Panc1 (cell line): ENCODE measurements around the gene RASGRP2. TPM values are rescaled to one million over a fixed set of nuclear protein-coding genes. Genes with fewer than 3 reads are reported as not detected.
A peak's percentile ranks its signal among the peaks of the same experiment; 100 is the strongest.

Source experiments
- ATAC-seq: fragments of 200-7000 bp; cut with Tn5 transposase; 2 replicates; pipeline ENCODE4 v1.9.1; 2020; ENCODE audit warnings: mild to moderate bottlenecking, moderate library complexity
- BruUV-seq: library from RNA; stranded (reverse); fragments of 400-500 nt; replicated peaks from 2 replicates; lab custom pipeline; 2021; lab: Mats Ljungman, UMichigan
- CTCF ChIA-PET: fragments of 300-600 bp; sonication (Branson Sonifier 250); formaldehyde crosslinking; loops from one replicate; lab custom pipeline; 2022; ENCODE audit warnings: antibody characterized with exemption; lab: Charles Lee
- POLR2A ChIA-PET: fragments of 300-600 bp; sonication (Branson Sonifier 250); formaldehyde crosslinking; loops from one replicate; lab custom pipeline; 2022; ENCODE audit warnings: antibody characterized with exemption; lab: Charles Lee
- DNase-seq: peaks from one replicate; pipeline ENCODE4 v3.0.0-alpha.2; 2010; ENCODE audit warnings: low read depth, low spot score
- H3K27ac ChIP-seq: 2 replicates; pipeline ENCODE4 v1.5.1; 2011; ENCODE audit warnings: mild to moderate bottlenecking, low read length, inconsistent platforms
- H3K27me3 ChIP-seq: fragments of 200-500 bp; sonication (Bioruptor generic); 2 replicates; pipeline ENCODE4 v1.6.0; 2014; ENCODE audit warnings: low read length, inconsistent platforms; ENCODE audit not compliant: control insufficient read depth, insufficient read depth
- H3K36me3 ChIP-seq: fragments of 200-500 bp; sonication (Bioruptor generic); 2 replicates; pipeline ENCODE4 v1.5.1; 2014; ENCODE audit warnings: inconsistent platforms, mild to moderate bottlenecking, low read length, moderate library complexity; ENCODE audit not compliant: control insufficient read depth, insufficient read depth
- H3K4me1 ChIP-seq: 2 replicates; pipeline ENCODE4 v1.5.1; 2011; ENCODE audit warnings: inconsistent platforms, mild to moderate bottlenecking, low read length, moderate library complexity; ENCODE audit not compliant: control insufficient read depth, insufficient read depth
- H3K4me3 ChIP-seq, 2 experiments: 2 replicates each; pipeline ENCODE4 v1.5.1; 2011 to 2012; ENCODE audit warnings: low read depth in 2 of 2, low read length in 2 of 2, mild to moderate bottlenecking in 2 of 2, inconsistent platforms in 1 of 2, moderate library complexity in 1 of 2
- H3K9me3 ChIP-seq: fragments of 200-500 bp; sonication (Bioruptor generic); 2 replicates; pipeline ENCODE4 v1.5.1; 2014; ENCODE audit warnings: low read depth, mild to moderate bottlenecking, inconsistent platforms, low read length, moderate library complexity; ENCODE audit not compliant: control insufficient read depth, insufficient read depth
- CTCF ChIP-seq: fragments of 450-650 bp; IDR thresholded peaks from 2 replicates; pipeline ENCODE4 v1.5.1; 2017; ENCODE audit warnings: mild to moderate bottlenecking
- POLR2AphosphoS5 ChIP-seq: IDR thresholded peaks from 2 replicates; pipeline ENCODE4 v1.6.1; 2012; ENCODE audit warnings: mild to moderate bottlenecking, low read depth, low read length, moderate library complexity
- REST ChIP-seq, 2 experiments: IDR thresholded peaks; 2 replicates each; pipeline ENCODE4 v1.6.1; 2011 to 2012; ENCODE audit warnings: low read depth in 2 of 2, control low read depth in 1 of 2, low read length in 1 of 2, mild to moderate bottlenecking in 1 of 2, moderate library complexity in 1 of 2; ENCODE audit not compliant: insufficient read depth in 1 of 2
- SIN3A ChIP-seq: IDR thresholded peaks from 2 replicates; pipeline ENCODE4 v1.6.1; 2012; ENCODE audit warnings: low read depth, mild to moderate bottlenecking, low read length, moderate library complexity, borderline replicate concordance; ENCODE audit not compliant: insufficient read depth
- TCF7L2 ChIP-seq: IDR thresholded peaks from 2 replicates; pipeline ENCODE4 v1.6.1; 2011; ENCODE audit warnings: mild to moderate bottlenecking, low read depth, low read length, inconsistent platforms
- in situ Hi-C: cut with HindIII; loops from 2 replicates; pipeline ENCODE4 v1.10.0; 2016; ENCODE audit warnings: low sequenced_read_pairs, low pct_unique_long_range_greater_than_20kb
- intact Hi-C: fragments of 100-400 bp; cut with micrococcal nuclease; formaldehyde crosslinking; loops from one replicate; pipeline ENCODE4 v1.10.0; 2022; ENCODE audit not compliant: unreplicated experiment
- total RNA-seq: library from RNA; stranded (reverse); gene quantifications from one replicate; pipeline ENCODE4 v1.2.1, GENCODE V29; 2021; ENCODE audit not compliant: unreplicated experiment

Gene RASGRP2
- total RNA-seq, 1 experiment from 2014 or later, result 3.7 TPM

- no peak for TF ChIP-seq POLR2AphosphoS5
- TF ChIP-seq SIN3A, result no peak
- TF ChIP-seq REST (IDR thresholded peaks at IDR 0.05; ENCODE audit: insufficient read depth in 1 of 2, low read depth in 2 of 2, low read length in 1 of 2), result no peak
- no peak for TF ChIP-seq TCF7L2
- TF ChIP-seq CTCF, result no peak
- peaks cover 5% of the 10 kb centered on the region; the same call in 1 of the 2 replicates for H3K27me3 ChIP-seq
- H3K9me3 ChIP-seq, result no peaks in the 10 kb centered on the region
- no peak for DNase-seq
- BruUV-seq, result no TSS peak
- ChIA-PET POLR2A (no interaction called here), CTCF (interaction anchor here (0.5 to 0.7 kb wide), 2 partner anchors 43 to 133 kb away, joined by 3 read pairs; no protein-coding TSS in a partner anchor)
- no peaks in the 10 kb centered on the region for H3K4me1 ChIP-seq
- no peak for ATAC-seq
- no peak overlapping the region for H3K27ac ChIP-seq
- no peaks in the 10 kb centered on the region for H3K36me3 ChIP-seq
- no peak overlapping the region for H3K4me3 ChIP-seq
- in situ Hi-C loops (no loop called here), intact Hi-C loops (no loop called here)
These were observed 53.7 kb downstream of the RASGRP2 start for GRCh38 chr11:64690235-64690634.

- in situ Hi-C loops, result no loop called here
- POLR2A ChIA-PET, result interaction anchor here (0.6 to 0.7 kb wide), 2 partner anchors 10 to 165 kb away, joined by 3 to 12 read pairs; no protein-coding TSS in a partner anchor
These were observed 55.4 kb downstream of the RASGRP2 start for GRCh38 chr11:64688534-64688982.

More at GRCh38 chr11:64688534-64688982, 55.4 kb downstream of the RASGRP2 start:
- TF ChIP-seq REST (IDR thresholded peaks at IDR 0.05; ENCODE audit: insufficient read depth in 1 of 2, low read depth in 2 of 2, low read length in 1 of 2), result no peak
- TF ChIP-seq CTCF, result peak; percentile 99
- intact Hi-C loops, result no loop called here
- BruUV-seq, result no TSS peak
- Histone ChIP-seq H3K4me3 (peak overlapping the region; percentile 26 to 46), H3K4me1 (no peaks in the 10 kb centered on the region), H3K27ac (no peak overlapping the region), H3K36me3 (no peaks in the 10 kb centered on the region), H3K27me3 (peaks cover 7% of the 10 kb centered on the region), H3K9me3 (no peaks in the 10 kb centered on the region)
- CTCF ChIA-PET, result interaction anchor here (0.6 to 1.4 kb wide), 16 partner anchors 10 to 332 kb away, joined by 3 to 13 read pairs (median 6); partner anchors contain the start of gene NRXN2
- DNase-seq (peak; percentile 76), ATAC-seq (peak; percentile 97)
